GM23338 (cell line): Measurements from ENCODE around the gene EREG. TPM values are rescaled to one million over a fixed set of nuclear protein-coding genes. Genes with fewer than 3 reads are reported as not detected.

Source experiments
- ATAC-seq: fragments of 200-7000 bp; cut with Tn5 transposase; 3 replicates; pipeline ENCODE4 v1.9.1; 2020
- DNase-seq: peaks from one replicate; pipeline ENCODE4 v3.0.0-alpha.2; 2015; ENCODE audit warnings: low spot score
- H2AFZ ChIP-seq: fragments of 200-600 bp; sonication (generic); 2 replicates; pipeline ENCODE4 v1.8.0; 2016; ENCODE audit warnings: antibody characterized with exemption, mild to moderate bottlenecking, moderate library complexity
- H3F3A ChIP-seq: fragments of 200-600 bp; sonication (generic); replicated peaks from 2 replicates; pipeline ENCODE4 v1.8.0; 2017; ENCODE audit warnings: antibody characterized with exemption, mixed run types, low read depth
- H3K27ac ChIP-seq: fragments of 200-600 bp; sonication (generic); 2 replicates; pipeline ENCODE4 v1.6.1; 2016; ENCODE audit warnings: low read depth
- H3K27me3 ChIP-seq: fragments of 200-600 bp; sonication (generic); 2 replicates; pipeline ENCODE4 v1.8.0; 2016; ENCODE audit warnings: mild to moderate bottlenecking, mixed run types, moderate library complexity; ENCODE audit not compliant: insufficient read depth
- H3K36me3 ChIP-seq: fragments of 200-600 bp; sonication (generic); 2 replicates; pipeline ENCODE4 v1.8.0; 2016; ENCODE audit warnings: mild to moderate bottlenecking; ENCODE audit not compliant: insufficient read depth
- H3K4me1 ChIP-seq: fragments of 200-600 bp; sonication (generic); 2 replicates; pipeline ENCODE4 v1.8.0; 2016; ENCODE audit warnings: mild to moderate bottlenecking, moderate library complexity; ENCODE audit not compliant: insufficient read depth
- H3K4me2 ChIP-seq: fragments of 200-600 bp; sonication (generic); 2 replicates; pipeline ENCODE4 v1.7.1; 2017; ENCODE audit warnings: mixed run types
- H3K4me3 ChIP-seq: fragments of 200-600 bp; sonication (generic); 2 replicates; pipeline ENCODE4 v1.6.1; 2016; ENCODE audit warnings: mixed run types
- H3K79me2 ChIP-seq: fragments of 200-600 bp; sonication (generic); replicated peaks from 2 replicates; pipeline ENCODE4 v1.8.0; 2017; ENCODE audit warnings: mild to moderate bottlenecking; ENCODE audit not compliant: insufficient read depth
- H3K9me2 ChIP-seq: fragments of 200-600 bp; sonication (generic); 2 replicates; pipeline ENCODE4 v1.8.0; 2017; ENCODE audit not compliant: insufficient read depth
- H4K20me1 ChIP-seq: fragments of 200-600 bp; sonication (generic); replicated peaks from 2 replicates; pipeline ENCODE4 v1.8.0; 2017; ENCODE audit warnings: mild to moderate bottlenecking; ENCODE audit not compliant: insufficient read depth
- H3K27ac Mint-ChIP-seq: 2 replicates; pipeline ENCODE4 v1.8.0; 2020; ENCODE audit warnings: inconsistent platforms, mild to moderate bottlenecking, moderate library complexity, mixed read lengths
- H3K27me3 Mint-ChIP-seq: 3 replicates; pipeline ENCODE4 v1.8.0; 2022; ENCODE audit warnings: low read depth, mild to moderate bottlenecking, moderate library complexity, mixed read lengths, inconsistent platforms; ENCODE audit not compliant: insufficient read depth, poor library complexity
- H3K36me3 Mint-ChIP-seq: 3 replicates; pipeline ENCODE4 v1.8.0; 2021; ENCODE audit warnings: low read depth, mild to moderate bottlenecking, inconsistent platforms, moderate library complexity, mixed read lengths
- H3K4me1 Mint-ChIP-seq: 3 replicates; pipeline ENCODE4 v1.8.0; 2020; ENCODE audit warnings: mild to moderate bottlenecking, inconsistent platforms, mixed read lengths
- H3K4me3 Mint-ChIP-seq: 3 replicates; pipeline ENCODE4 v1.8.0; 2021; ENCODE audit warnings: moderate library complexity, mild to moderate bottlenecking, inconsistent platforms, mixed read lengths
- H3K9me3 Mint-ChIP-seq: 3 replicates; pipeline ENCODE4 v1.8.0; 2020; ENCODE audit warnings: moderate library complexity, mild to moderate bottlenecking, inconsistent platforms, mixed read lengths
- ETS1 ChIP-seq: IDR thresholded peaks from 2 replicates; pipeline ENCODE4 v1.6.1; 2016; ENCODE audit warnings: antibody characterized with exemption
- EZH2phosphoT487 ChIP-seq: fragments of 200-600 bp; sonication (generic); IDR thresholded peaks from one replicate; pipeline ENCODE4 v1.8.1; 2018; ENCODE audit warnings: antibody characterized with exemption; ENCODE audit not compliant: unreplicated experiment
- POLR2AphosphoS5 ChIP-seq: IDR thresholded peaks from 2 replicates; pipeline ENCODE4 v1.6.1; 2016; ENCODE audit warnings: antibody characterized with exemption, low read depth
- ZNF462 ChIP-seq: fragments of 250-450 bp; sonication (Bioruptor Pico); IDR thresholded peaks from 2 replicates; pipeline ENCODE4 v1.5.0; 2020; ENCODE audit warnings: mild to moderate bottlenecking, moderate library complexity
- polyA plus RNA-seq: library from polyadenylated mRNA; unstranded; fragments of >200 nt; fragmentation: Nextera tagmentation; extraction: Ambion mirVana; gene quantifications from 2 replicates; pipeline ENCODE4 v1.2.1, GENCODE V29; 2016
- total RNA-seq: library from RNA; depleted of rRNA; stranded (reverse); fragments of >200 nt; shearing (Covaris generic); gene quantifications from 2 replicates; pipeline ENCODE4 v1.2.3, GENCODE V29; 2014

The EREG gene
- total and polyA plus RNA-seq, 2 experiments from 2014 or later: not detected

- TF ChIP-seq ZNF462 (CRISPR knock-in tag) (no peak), EZH2phosphoT487 (no peak), ETS1 (no peak), POLR2AphosphoS5 (no peak)
Observed at GRCh38 chr4:74322301-74322700, 42.6 kb upstream of the EREG start (continued).

- Mint-ChIP-seq H3K9me3 (no peaks in the 10 kb centered on the region), H3K27me3 (no peaks in the 10 kb centered on the region), H3K4me3 (no peak overlapping the region), H3K36me3 (no peaks in the 10 kb centered on the region), H3K27ac (no peak overlapping the region), H3K4me1 (peaks cover 16% of the 10 kb centered on the region)
- Histone ChIP-seq H3K27me3 (no peaks in the 10 kb centered on the region), H3K9me2 (no peaks in the 10 kb centered on the region), H3K36me3 (no peaks in the 10 kb centered on the region), H3F3A (no peaks in the 10 kb centered on the region), H3K27ac (no peak overlapping the region), H4K20me1 (no peaks in the 10 kb centered on the region), H3K4me1 (peaks cover 10% of the 10 kb centered on the region; the same call in 1 of the 2 replicates), H3K4me3 (no peak overlapping the region), H3K4me2 (no peak overlapping the region), H3K79me2 (no peaks in the 10 kb centered on the region), H2AFZ (no peak overlapping the region; the same call in 1 of the 2 replicates)
- no peak for DNase-seq
- no peak for ATAC-seq
- TF ChIP-seq ZNF462 (CRISPR knock-in tag): no peak
Observed at GRCh38 chr4:74323663-74324062, 41.3 kb upstream of the EREG start.
